Measurements from ENCODE around the gene FSTL4. TPM values are rescaled to one million over a fixed set of nuclear protein-coding genes. Genes with fewer than 3 reads are reported as not detected.

FSTL4 gene
- total RNA-seq, 1 experiment from 2014 or later: 0.12 TPM

DNA sequence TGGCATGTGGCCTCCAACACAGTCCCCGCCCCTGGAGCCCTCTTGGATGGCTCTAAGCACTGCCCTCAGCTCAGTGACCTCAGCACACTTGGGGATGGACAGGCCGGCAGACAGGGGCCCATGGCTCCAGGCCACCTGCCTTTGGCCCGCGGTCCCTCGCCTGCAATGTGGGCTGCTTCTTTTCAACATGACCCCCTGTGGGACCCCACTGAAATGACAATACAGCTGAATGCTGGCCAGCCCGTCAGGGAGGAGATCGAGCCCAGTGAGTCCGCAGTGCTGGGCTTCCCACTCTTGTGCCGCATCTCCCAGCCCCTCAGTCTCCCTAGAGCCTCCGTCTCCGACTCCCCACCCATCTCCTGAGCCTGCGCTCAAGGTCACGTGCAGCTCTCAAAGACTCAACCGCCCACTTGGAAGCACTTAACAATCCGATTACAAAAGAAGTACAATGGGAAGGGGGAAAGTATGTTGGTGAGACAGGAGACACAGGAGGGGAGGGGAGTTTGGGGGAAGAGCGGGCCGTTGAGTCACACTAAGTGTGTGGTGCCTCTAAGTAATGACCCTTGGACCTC, 321.6 kb downstream of the FSTL4 start:
- no TSS peak for BruUV-seq (replicated peaks)
- Mint-ChIP-seq H3K27ac (ENCODE audit: low read depth, unreplicated experiment) (no peak overlapping the region), H3K27me3 (ENCODE audit: insufficient read depth, unreplicated experiment) (no peaks in the 10 kb centered on the region), H3K4me3 (ENCODE audit: unreplicated experiment) (no peak overlapping the region), H3K4me1 (ENCODE audit: insufficient read depth, unreplicated experiment) (peaks cover 38% of the 10 kb centered on the region), H3K9me3 (ENCODE audit: unreplicated experiment) (no peaks in the 10 kb centered on the region), H3K36me3 (ENCODE audit: insufficient read depth, unreplicated experiment) (no peaks in the 10 kb centered on the region)
- DNase-seq (ENCODE audit: unreplicated experiment): no peak
- CTCF ChIA-PET: interaction anchor here (0.6 to 10.3 kb wide), 9 partner anchors 10 to 684 kb away, joined by 3 to 141 read pairs (median 3); no protein-coding TSS in a partner anchor
- intact Hi-C loops (cut with micrococcal nuclease): loop anchor here (10.0 kb wide), 1 partner anchor 174 kb away; no protein-coding TSS in a partner anchor
- TF ChIP-seq, protein P1, sequence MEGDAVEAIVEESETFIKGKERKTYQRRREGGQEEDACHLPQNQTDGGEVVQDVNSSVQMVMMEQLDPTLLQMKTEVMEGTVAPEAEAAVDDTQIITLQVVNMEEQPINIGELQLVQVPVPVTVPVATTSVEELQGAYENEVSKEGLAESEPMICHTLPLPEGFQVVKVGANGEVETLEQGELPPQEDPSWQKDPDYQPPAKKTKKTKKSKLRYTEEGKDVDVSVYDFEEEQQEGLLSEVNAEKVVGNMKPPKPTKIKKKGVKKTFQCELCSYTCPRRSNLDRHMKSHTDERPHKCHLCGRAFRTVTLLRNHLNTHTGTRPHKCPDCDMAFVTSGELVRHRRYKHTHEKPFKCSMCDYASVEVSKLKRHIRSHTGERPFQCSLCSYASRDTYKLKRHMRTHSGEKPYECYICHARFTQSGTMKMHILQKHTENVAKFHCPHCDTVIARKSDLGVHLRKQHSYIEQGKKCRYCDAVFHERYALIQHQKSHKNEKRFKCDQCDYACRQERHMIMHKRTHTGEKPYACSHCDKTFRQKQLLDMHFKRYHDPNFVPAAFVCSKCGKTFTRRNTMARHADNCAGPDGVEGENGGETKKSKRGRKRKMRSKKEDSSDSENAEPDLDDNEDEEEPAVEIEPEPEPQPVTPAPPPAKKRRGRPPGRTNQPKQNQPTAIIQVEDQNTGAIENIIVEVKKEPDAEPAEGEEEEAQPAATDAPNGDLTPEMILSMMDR (IDR thresholded peaks at IDR 0.05; ENCODE audit: unreplicated experiment): no peak
- POLR2A ChIA-PET: interaction anchor here (0.7 to 2.7 kb wide), 11 partner anchors 42 to 238 kb away, joined by 3 to 17 read pairs (median 5); partner anchors contain the start of gene HSPA4

DNA sequence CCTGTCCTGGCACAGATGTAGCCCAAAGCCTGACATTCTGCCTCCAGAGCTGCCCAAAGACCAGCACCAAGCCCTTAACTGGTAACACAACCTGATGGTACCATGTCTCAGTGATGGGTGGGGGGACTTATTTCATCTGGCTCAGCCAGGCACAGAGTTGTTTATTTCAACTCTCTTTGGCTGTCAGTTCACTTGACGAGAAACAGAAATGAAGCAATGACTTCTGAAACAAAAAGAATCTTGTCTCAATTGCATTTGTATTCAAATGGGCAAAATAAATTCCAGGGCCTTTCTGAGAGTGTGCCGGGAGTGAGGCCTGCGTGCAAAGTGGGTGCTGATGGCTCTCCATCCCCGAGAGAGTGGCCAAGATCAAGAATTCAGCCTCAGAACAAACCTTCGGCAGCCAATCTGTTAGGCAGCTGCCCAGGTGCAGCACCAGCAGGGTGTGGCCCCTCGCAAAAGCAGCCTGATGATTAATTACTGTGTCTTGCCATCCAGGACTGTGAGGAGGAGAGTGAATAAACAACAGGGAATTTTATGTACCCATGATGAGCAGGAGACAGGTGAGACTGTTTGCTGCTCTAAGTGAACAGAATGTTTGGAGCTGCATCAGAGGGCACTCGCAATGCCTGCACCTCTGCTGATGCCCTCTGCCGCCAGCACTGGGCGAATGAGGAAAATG, 322.5 kb downstream of the FSTL4 start:
- no TSS peak for BruUV-seq (replicated peaks)
- TF ChIP-seq, protein P1 (IDR thresholded peaks at IDR 0.05; ENCODE audit: unreplicated experiment): no peak
- Mint-ChIP-seq H3K27ac (ENCODE audit: low read depth, unreplicated experiment) (peak overlapping the region; percentile 52), H3K9me3 (ENCODE audit: unreplicated experiment) (no peaks in the 10 kb centered on the region), H3K36me3 (ENCODE audit: insufficient read depth, unreplicated experiment) (no peaks in the 10 kb centered on the region), H3K27me3 (ENCODE audit: insufficient read depth, unreplicated experiment) (no peaks in the 10 kb centered on the region), H3K4me1 (ENCODE audit: insufficient read depth, unreplicated experiment) (peaks cover 38% of the 10 kb centered on the region), H3K4me3 (ENCODE audit: unreplicated experiment) (no peak overlapping the region)
- ChIA-PET CTCF (interaction anchor here (0.6 to 10.3 kb wide), 8 partner anchors 11 to 684 kb away, joined by 3 to 141 read pairs (median 4); no protein-coding TSS in a partner anchor), POLR2A (interaction anchor here (0.6 to 2.7 kb wide), 14 partner anchors 41 to 237 kb away, joined by 3 to 17 read pairs (median 4); partner anchors contain the start of gene HSPA4)
- DNase-seq (ENCODE audit: unreplicated experiment): peak; percentile 63
- intact Hi-C loops (cut with micrococcal nuclease): loop anchor here (5.0 to 10.0 kb wide), 2 partner anchors 43 to 175 kb away; no protein-coding TSS in a partner anchor

DNA sequence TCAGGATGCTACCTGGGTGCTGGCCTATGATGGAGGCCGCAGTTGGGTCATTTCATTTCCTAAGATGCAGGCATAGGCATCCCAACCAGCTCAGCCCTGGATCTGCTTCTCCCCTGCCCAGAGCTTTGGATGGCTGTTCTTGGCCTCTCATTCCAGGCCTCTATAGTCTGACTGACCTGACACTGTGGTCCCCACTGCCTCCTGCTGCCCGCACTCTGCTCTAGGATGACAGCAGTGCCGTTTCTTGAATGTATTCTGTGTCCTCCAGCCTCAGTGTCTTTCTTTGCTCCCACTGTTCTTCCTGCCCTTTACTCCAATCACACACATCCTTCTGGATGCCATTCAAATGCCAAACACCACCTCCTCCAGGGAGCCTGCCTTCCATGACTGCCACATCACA, 324.8 kb downstream of the FSTL4 start:
- H3K27me3 Mint-ChIP-seq (ENCODE audit: insufficient read depth, unreplicated experiment): no peaks in the 10 kb centered on the region
- H3K9me3 Mint-ChIP-seq (ENCODE audit: unreplicated experiment): no peaks in the 10 kb centered on the region
- H3K4me3 Mint-ChIP-seq (ENCODE audit: unreplicated experiment): no peak overlapping the region
- TF ChIP-seq, protein P1 (IDR thresholded peaks at IDR 0.05; ENCODE audit: unreplicated experiment): peak; percentile 66
- H3K36me3 Mint-ChIP-seq (ENCODE audit: insufficient read depth, unreplicated experiment): no peaks in the 10 kb centered on the region
- H3K27ac Mint-ChIP-seq (ENCODE audit: low read depth, unreplicated experiment): no peak overlapping the region
- peak; percentile 67 for DNase-seq (ENCODE audit: unreplicated experiment)
- H3K4me1 Mint-ChIP-seq (ENCODE audit: insufficient read depth, unreplicated experiment): peaks cover 38% of the 10 kb centered on the region
- intact Hi-C loops (cut with micrococcal nuclease): loop anchor here (1.0 to 5.0 kb wide), 2 partner anchors 40 to 176 kb away; no protein-coding TSS in a partner anchor
- POLR2A ChIA-PET: interaction anchor here (0.7 to 4.2 kb wide), 5 partner anchors 42 to 175 kb away, joined by 3 to 32 read pairs (median 5); no protein-coding TSS in a partner anchor
- CTCF ChIA-PET: interaction anchor here (0.6 to 10.3 kb wide), 24 partner anchors 9 to 590 kb away, joined by 3 to 141 read pairs (median 3); no protein-coding TSS in a partner anchor
- no TSS peak for BruUV-seq (replicated peaks)

DNA sequence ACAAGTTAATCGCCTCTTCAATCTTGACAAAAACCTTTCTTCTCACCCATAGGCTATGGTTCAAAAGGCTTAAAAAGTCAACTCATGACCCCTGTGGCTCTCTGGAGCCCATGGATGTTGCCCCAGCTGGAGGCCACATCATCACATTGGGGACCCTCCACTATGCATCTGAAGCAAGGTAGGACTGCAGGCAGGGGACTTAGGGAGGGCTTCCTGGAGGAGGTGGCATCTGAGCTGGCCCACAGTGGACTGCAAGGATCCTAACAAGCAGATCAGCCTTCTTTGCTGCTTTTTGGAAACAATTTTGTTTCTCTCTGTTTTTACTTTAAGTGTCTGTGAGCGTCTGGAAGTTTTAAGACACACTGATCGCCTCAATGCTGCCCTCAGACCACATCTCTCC, 325.9 kb downstream of the FSTL4 start:
- DNase-seq (ENCODE audit: unreplicated experiment): no peak
- intact Hi-C loops (cut with micrococcal nuclease): loop anchor here (5.0 kb wide), 1 partner anchor 39 kb away; no protein-coding TSS in a partner anchor
- no peaks in the 10 kb centered on the region for H3K9me3 Mint-ChIP-seq (ENCODE audit: unreplicated experiment)

More for the DNA sequence above, 325.9 kb downstream of the FSTL4 start:
- no peaks in the 10 kb centered on the region for H3K27me3 Mint-ChIP-seq (ENCODE audit: insufficient read depth, unreplicated experiment)
- CTCF ChIA-PET: interaction anchor here (0.6 to 10.3 kb wide), 14 partner anchors 8 to 685 kb away, joined by 3 to 141 read pairs (median 3); no protein-coding TSS in a partner anchor
- H3K4me1 Mint-ChIP-seq (ENCODE audit: insufficient read depth, unreplicated experiment): peaks cover 30% of the 10 kb centered on the region
- H3K27ac Mint-ChIP-seq (ENCODE audit: low read depth, unreplicated experiment): no peak overlapping the region
- no TSS peak for BruUV-seq (replicated peaks)
- H3K4me3 Mint-ChIP-seq (ENCODE audit: unreplicated experiment): no peak overlapping the region
- POLR2A ChIA-PET: interaction anchor here (1.1 to 4.2 kb wide), 6 partner anchors 41 to 719 kb away, joined by 4 to 32 read pairs (median 13); no protein-coding TSS in a partner anchor
- no peaks in the 10 kb centered on the region for H3K36me3 Mint-ChIP-seq (ENCODE audit: insufficient read depth, unreplicated experiment)
- TF ChIP-seq, protein P1 (IDR thresholded peaks at IDR 0.05; ENCODE audit: unreplicated experiment): no peak
